ENCODE data around the gene SMS.

Gene SMS

DNA sequence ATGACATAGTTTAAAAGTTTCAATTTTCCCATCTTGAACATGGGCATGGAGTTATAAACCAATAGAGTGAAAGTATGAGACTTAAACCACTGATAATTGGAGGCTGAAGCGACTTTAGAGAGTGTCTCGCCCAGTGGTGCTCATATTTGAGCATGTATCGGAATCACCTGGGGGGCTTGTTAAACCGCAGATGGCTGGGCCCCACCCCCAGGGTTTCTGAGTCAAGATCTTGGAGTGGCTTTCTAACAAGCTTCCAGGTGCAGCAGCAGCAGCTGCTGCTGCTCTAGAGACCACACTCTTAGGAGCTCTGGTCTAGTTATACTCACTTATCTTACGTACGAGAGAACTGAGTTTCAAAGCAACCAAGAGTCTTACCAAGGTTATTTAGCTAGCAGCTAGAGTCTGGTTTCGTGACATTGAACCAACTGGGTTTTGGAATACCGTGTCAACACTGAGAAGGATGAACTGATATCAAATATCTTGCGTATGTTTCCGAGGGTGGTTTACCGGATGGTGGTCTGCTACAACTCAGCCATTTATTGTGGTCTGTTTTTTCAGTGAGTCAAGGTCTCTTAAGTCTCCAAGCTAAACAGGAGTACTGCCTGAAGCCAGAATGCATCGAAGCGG, 97.5 kb downstream of the SMS start:
- DNase-seq (ENCODE audit: low read depth in 2 of 2): no peak

DNA sequence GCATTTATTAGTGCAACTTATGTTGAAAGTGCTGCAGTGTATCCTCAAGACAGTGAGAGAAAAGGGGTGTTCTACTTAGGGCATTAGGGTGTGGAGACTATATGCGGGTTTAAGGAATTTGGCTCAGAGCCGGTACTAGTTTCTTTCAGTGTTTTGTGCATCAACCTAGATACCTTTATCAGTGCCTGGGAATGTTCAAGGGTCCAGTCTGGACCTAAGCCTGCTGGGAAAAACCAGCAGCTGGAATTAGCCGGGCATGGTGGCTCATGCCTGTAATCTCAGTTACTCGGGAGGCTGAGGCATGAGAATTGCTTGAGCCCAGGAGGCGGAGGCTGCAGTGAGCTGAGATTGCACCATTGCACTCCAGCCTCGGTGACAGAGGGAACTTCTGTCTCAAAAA, 99.0 kb downstream of the SMS start:
- DNase-seq (ENCODE audit: low read depth in 2 of 2): no peak

DNA sequence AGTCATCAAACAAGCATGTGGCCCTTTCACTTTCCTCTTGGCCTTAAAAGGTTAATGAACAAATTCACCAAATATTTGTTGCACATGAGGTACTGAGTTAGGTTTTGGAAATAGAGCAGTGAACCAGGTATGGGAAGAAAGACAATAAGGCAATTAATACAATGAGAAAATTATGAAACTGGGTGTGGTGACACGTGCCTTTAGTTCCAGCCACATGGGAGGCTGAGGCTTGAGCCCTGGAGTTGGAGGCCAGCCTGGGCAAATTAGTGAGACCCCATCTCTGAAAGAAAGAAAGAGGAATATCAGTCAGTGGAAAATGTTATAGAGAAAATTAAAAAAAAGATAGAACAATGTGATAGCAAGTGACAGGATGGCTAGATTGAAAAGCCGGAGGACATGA, 99.7 kb downstream of the SMS start:
- DNase-seq (ENCODE audit: low read depth in 2 of 2): no peak

DNA sequence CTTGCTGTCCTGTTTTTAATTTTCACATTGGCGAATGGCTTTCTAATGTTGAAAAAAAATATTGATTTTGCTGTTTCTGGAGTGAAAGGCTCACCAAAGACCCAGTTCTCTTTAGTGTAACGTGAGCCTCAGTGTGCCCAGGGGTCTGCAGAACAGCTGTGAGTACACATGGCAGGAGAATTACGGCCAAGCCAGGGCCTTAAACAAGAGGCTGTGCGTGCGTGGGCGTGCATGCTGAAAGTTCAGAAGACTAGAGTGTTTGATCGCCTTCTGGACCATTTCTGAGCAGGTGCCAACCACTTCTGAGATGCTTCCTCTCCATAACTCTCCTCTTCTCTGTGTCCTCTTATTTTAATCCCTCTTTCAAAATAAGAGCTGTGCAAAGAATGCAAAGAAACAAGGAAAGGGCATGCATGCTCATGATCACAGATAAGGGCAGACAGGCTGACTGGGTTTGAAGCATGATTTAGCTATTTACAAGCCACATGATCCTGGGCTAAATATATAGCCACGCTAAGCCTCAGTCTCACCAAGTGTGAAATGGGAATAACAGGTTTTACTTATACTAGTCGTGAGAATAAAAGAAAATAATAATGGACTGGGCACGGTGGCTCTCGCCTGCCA, 101.5 kb downstream of the SMS start:
- DNase-seq (ENCODE audit: low read depth in 2 of 2): no peak

DNA sequence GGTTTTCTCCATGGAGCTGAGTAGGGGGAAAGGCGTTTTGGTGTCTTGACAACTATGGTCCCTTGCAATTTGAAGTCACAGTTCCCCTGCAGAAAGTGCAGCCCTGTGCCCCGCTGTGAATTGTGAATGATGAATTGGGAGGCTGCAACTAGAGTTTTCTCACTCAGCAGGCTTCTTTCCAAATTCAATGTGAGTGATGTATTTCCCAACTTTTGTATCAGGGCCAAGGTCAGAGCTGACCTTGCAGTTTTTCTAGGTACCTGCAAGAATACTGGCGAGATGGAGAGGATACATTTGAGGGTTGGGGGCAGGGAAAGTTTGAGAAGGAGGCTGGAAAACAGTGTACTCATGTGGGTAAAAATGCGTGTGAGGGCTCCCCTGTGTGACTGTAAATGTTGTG, 103.4 kb downstream of the SMS start:
- DNase-seq (ENCODE audit: low read depth in 2 of 2): no peak

Measured in fibroblast of skin of left biceps (primary cell).